Measurements from ENCODE around the gene MDFI. TPM values are rescaled to one million over a fixed set of nuclear protein-coding genes. Genes with fewer than 3 reads are reported as not detected.

The MDFI gene
- total and polyA plus RNA-seq, 2 experiments from 2014 or later, result not detected

GRCh38 chr6:41624621-41625380 is 13.5 kb upstream of the MDFI start:
- Histone ChIP-seq H3K27ac (no peak overlapping the region), H3K9me2 (ENCODE audit: insufficient read depth) (no peaks in the 10 kb centered on the region), H3K9ac (no peak overlapping the region), H3F3A (ENCODE audit: insufficient read depth) (no peaks in the 10 kb centered on the region), H4K20me1 (ENCODE audit: insufficient read depth) (no peaks in the 10 kb centered on the region), H3K9me3 (ENCODE audit: low read depth) (peaks cover 4% of the 10 kb centered on the region), H3K4me1 (ENCODE audit: insufficient read depth) (no peaks in the 10 kb centered on the region), H3K79me2 (ENCODE audit: insufficient read depth) (no peaks in the 10 kb centered on the region), H2AFZ (no peak overlapping the region), H3K36me3 (ENCODE audit: low read depth) (no peaks in the 10 kb centered on the region), H3K27me3 (replicated peaks; ENCODE audit: insufficient read depth) (peaks cover 16% of the 10 kb centered on the region; the same call in 1 of the 2 replicates), H3K4me3 (no peak overlapping the region), H3K4me2 (ENCODE audit: unreplicated experiment) (no peak overlapping the region)
- TF ChIP-seq EZH2 (IDR thresholded peaks at IDR 0.05; ENCODE audit: insufficient read depth, poor library complexity, severe bottlenecking), result no peak
- no peak for TF ChIP-seq EZH2phosphoT487 (IDR thresholded peaks at IDR 0.05; ENCODE audit: insufficient read depth, low read depth)
- no peak for DNase-seq
- WGBS, 2 experiments (ENCODE audit: low coverage in 1 of 2, low lambda C conversion rate in 2 of 2, missing lambda C conversion rate in 2 of 2), result 57 to 60% methylated on average over 17 to 18 of the region's 18 CpGs
- in situ Hi-C loops (cut with MboI), result no loop called here

- H3K4me2 ChIP-seq (ENCODE audit: unreplicated experiment), result no peak overlapping the region
- no peaks in the 10 kb centered on the region for H3F3A ChIP-seq (ENCODE audit: insufficient read depth)
Observed at GRCh38 chr6:41625442-41625841, 12.8 kb upstream of the MDFI start.

GRCh38 chr6:41626022-41626421 is 12.2 kb upstream of the MDFI start:
- TF ChIP-seq EZH2phosphoT487 (IDR thresholded peaks at IDR 0.05; ENCODE audit: insufficient read depth, low read depth) (no peak), EZH2 (IDR thresholded peaks at IDR 0.05; ENCODE audit: insufficient read depth, poor library complexity, severe bottlenecking) (no peak)
- WGBS, 2 experiments (ENCODE audit: low coverage in 1 of 2, low lambda C conversion rate in 2 of 2, missing lambda C conversion rate in 2 of 2), result 75 to 78% methylated on average over 4 of the region's 4 CpGs
- no peaks in the 10 kb centered on the region for H3K9me2 ChIP-seq (ENCODE audit: insufficient read depth)
- H3K4me3 ChIP-seq, result no peak overlapping the region
- H3K27me3 ChIP-seq (replicated peaks; ENCODE audit: insufficient read depth), result peaks cover 16% of the 10 kb centered on the region; the same call in 1 of the 2 replicates
- H3K9me3 ChIP-seq (ENCODE audit: low read depth), result peaks cover 4% of the 10 kb centered on the region
- in situ Hi-C loops (cut with MboI), result no loop called here
- no peaks in the 10 kb centered on the region for H3K4me1 ChIP-seq (ENCODE audit: insufficient read depth)
- no peak overlapping the region for H3K9ac ChIP-seq
- H2AFZ ChIP-seq, result no peak overlapping the region
- no peaks in the 10 kb centered on the region for H3F3A ChIP-seq (ENCODE audit: insufficient read depth)
- no peaks in the 10 kb centered on the region for H3K36me3 ChIP-seq (ENCODE audit: low read depth)
- no peak for DNase-seq
- no peak overlapping the region for H3K4me2 ChIP-seq (ENCODE audit: unreplicated experiment)
- no peaks in the 10 kb centered on the region for H4K20me1 ChIP-seq (ENCODE audit: insufficient read depth)
- H3K79me2 ChIP-seq (ENCODE audit: insufficient read depth), result no peaks in the 10 kb centered on the region
- no peak overlapping the region for H3K27ac ChIP-seq

More at GRCh38 chr6:41625442-41625841, 12.8 kb upstream of the MDFI start:
- no peak overlapping the region for H3K9ac ChIP-seq
- peaks cover 16% of the 10 kb centered on the region; the same call in 1 of the 2 replicates for H3K27me3 ChIP-seq (replicated peaks; ENCODE audit: insufficient read depth)
- TF ChIP-seq EZH2phosphoT487 (IDR thresholded peaks at IDR 0.05; ENCODE audit: insufficient read depth, low read depth), result no peak
- no peak for TF ChIP-seq EZH2 (IDR thresholded peaks at IDR 0.05; ENCODE audit: insufficient read depth, poor library complexity, severe bottlenecking)
- H3K27ac ChIP-seq, result no peak overlapping the region
- no peaks in the 10 kb centered on the region for H3K4me1 ChIP-seq (ENCODE audit: insufficient read depth)
- in situ Hi-C loops (cut with MboI), result no loop called here
- no peak overlapping the region for H3K4me3 ChIP-seq
- no peaks in the 10 kb centered on the region for H3K79me2 ChIP-seq (ENCODE audit: insufficient read depth)
- no peaks in the 10 kb centered on the region for H3K36me3 ChIP-seq (ENCODE audit: low read depth)
- 3 to 8% methylated on average over 6 of the region's 6 CpGs for WGBS, 2 experiments (ENCODE audit: low coverage in 1 of 2, low lambda C conversion rate in 2 of 2, missing lambda C conversion rate in 2 of 2)
- no peaks in the 10 kb centered on the region for H3K9me2 ChIP-seq (ENCODE audit: insufficient read depth)
- H2AFZ ChIP-seq, result no peak overlapping the region
- no peak for DNase-seq
- H3K9me3 ChIP-seq (ENCODE audit: low read depth), result peaks cover 4% of the 10 kb centered on the region
- no peaks in the 10 kb centered on the region for H4K20me1 ChIP-seq (ENCODE audit: insufficient read depth)

GRCh38 chr6:41626917-41627316 is 11.4 kb upstream of the MDFI start:
- in situ Hi-C loops (cut with MboI), result no loop called here
- 84 to 87% methylated on average over 8 of the region's 8 CpGs for WGBS, 2 experiments (ENCODE audit: low coverage in 1 of 2, low lambda C conversion rate in 2 of 2, missing lambda C conversion rate in 2 of 2)

More at GRCh38 chr6:41626917-41627316, 11.4 kb upstream of the MDFI start:
- TF ChIP-seq EZH2 (IDR thresholded peaks at IDR 0.05; ENCODE audit: insufficient read depth, poor library complexity, severe bottlenecking) (no peak), EZH2phosphoT487 (IDR thresholded peaks at IDR 0.05; ENCODE audit: insufficient read depth, low read depth) (no peak)
- Histone ChIP-seq H4K20me1 (ENCODE audit: insufficient read depth) (no peaks in the 10 kb centered on the region), H3K4me1 (ENCODE audit: insufficient read depth) (no peaks in the 10 kb centered on the region), H3F3A (ENCODE audit: insufficient read depth) (no peaks in the 10 kb centered on the region), H3K4me3 (no peak overlapping the region), H3K4me2 (ENCODE audit: unreplicated experiment) (no peak overlapping the region), H3K27me3 (replicated peaks; ENCODE audit: insufficient read depth) (peaks cover 16% of the 10 kb centered on the region; the same call in 1 of the 2 replicates), H3K9me2 (ENCODE audit: insufficient read depth) (no peaks in the 10 kb centered on the region), H3K9ac (no peak overlapping the region), H3K9me3 (ENCODE audit: low read depth) (no peaks in the 10 kb centered on the region), H3K79me2 (ENCODE audit: insufficient read depth) (no peaks in the 10 kb centered on the region), H3K27ac (no peak overlapping the region), H3K36me3 (ENCODE audit: low read depth) (no peaks in the 10 kb centered on the region), H2AFZ (no peak overlapping the region)
- DNase-seq, result no peak
